Kidney epithelial cell (primary cell): ENCODE data around the gene UBE2E1. TPM values are rescaled to one million over a fixed set of nuclear protein-coding genes. Genes with fewer than 3 reads are reported as not detected.

ENCODE experiments used
- DNase-seq: peaks from one replicate; pipeline ENCODE4 v3.0.0-alpha.2; 2010; ENCODE audit warnings: low read depth
- H3K27me3 ChIP-seq: 2 replicates; pipeline ENCODE4 v1.6.0; 2011; ENCODE audit warnings: low read length; ENCODE audit not compliant: control insufficient read depth, insufficient read depth
- H3K36me3 ChIP-seq: 2 replicates; pipeline ENCODE4 v1.5.1; 2011; ENCODE audit warnings: low read length; ENCODE audit not compliant: control insufficient read depth, insufficient read depth
- H3K4me3 ChIP-seq: 2 replicates; pipeline ENCODE4 v1.5.1; 2011; ENCODE audit warnings: low read depth, mild to moderate bottlenecking, control low read depth, low read length
- CTCF ChIP-seq: IDR thresholded peaks from 2 replicates; pipeline ENCODE4 v1.5.1; 2011; ENCODE audit warnings: mild to moderate bottlenecking, moderate library complexity, low read length, control low read depth, inconsistent platforms; ENCODE audit not compliant: insufficient read depth, poor library complexity, severe bottlenecking
- total RNA-seq: library from RNA; depleted of rRNA; stranded (reverse); fragments of >200 nt; gene quantifications from 2 replicates; pipeline ENCODE4 v1.2.3, GENCODE V29; 2015

UBE2E1 gene
- total RNA-seq, 1 donor from 2014 or later: 68.4 TPM

- TF ChIP-seq CTCF: no peak
- DNase-seq: peak; percentile 55
- Histone ChIP-seq H3K27me3 (no peaks in the 10 kb centered on the region), H3K4me3 (no peak overlapping the region), H3K36me3 (no peaks in the 10 kb centered on the region)
These were observed 29.3 kb upstream of the UBE2E1 start for GRCh38 chr3:23776352-23776891.

- H3K36me3 ChIP-seq: no peaks in the 10 kb centered on the region
- H3K4me3 ChIP-seq: no peak overlapping the region
- no peak for DNase-seq
- H3K27me3 ChIP-seq: no peaks in the 10 kb centered on the region
- TF ChIP-seq CTCF: no peak
These were observed 27.3 kb upstream of the UBE2E1 start for GRCh38 chr3:23778446-23778845.

- DNase-seq: no peak
- no peaks in the 10 kb centered on the region for H3K36me3 ChIP-seq
- no peak overlapping the region for H3K4me3 ChIP-seq
- TF ChIP-seq CTCF: no peak
- no peaks in the 10 kb centered on the region for H3K27me3 ChIP-seq
These were observed 25.9 kb upstream of the UBE2E1 start for GRCh38 chr3:23779841-23780240.

- no peaks in the 10 kb centered on the region for H3K27me3 ChIP-seq
- no peaks in the 10 kb centered on the region for H3K36me3 ChIP-seq
- TF ChIP-seq CTCF: no peak
- no peak for DNase-seq
- no peak overlapping the region for H3K4me3 ChIP-seq
These were observed 24.7 kb upstream of the UBE2E1 start for GRCh38 chr3:23781051-23781450.

- no peaks in the 10 kb centered on the region for H3K27me3 ChIP-seq
- H3K4me3 ChIP-seq: no peak overlapping the region
- TF ChIP-seq CTCF: no peak
- no peak for DNase-seq
- no peaks in the 10 kb centered on the region for H3K36me3 ChIP-seq
These were observed 23.9 kb upstream of the UBE2E1 start for GRCh38 chr3:23781871-23782270.

GRCh38 chr3:23785097-23785645 is 20.6 kb upstream of the UBE2E1 start:
- no peak for TF ChIP-seq CTCF

More at GRCh38 chr3:23785097-23785645, 20.6 kb upstream of the UBE2E1 start:
- DNase-seq: no peak
- Histone ChIP-seq H3K27me3 (no peaks in the 10 kb centered on the region), H3K36me3 (no peaks in the 10 kb centered on the region), H3K4me3 (no peak overlapping the region)
